Breast epithelium (tissue), 3 donors: ENCODE data around the gene ZSWIM6.

Experiments used
- POLR2AphosphoS5 ChIP-seq, 3 donors: sonication (generic); formaldehyde crosslinking; IDR thresholded peaks; one replicate each; pipeline ENCODE4 v1.6.1; 2017; ENCODE audit warnings: antibody characterized with exemption in 3 of 3
- TF ChIP-seq, protein P1 (sequence below), 3 donors: fragments of 450-650 bp; IDR thresholded peaks; one replicate each; pipeline ENCODE4 v1.5.1; 2016 to 2017; ENCODE audit warnings: antibody characterized with exemption in 3 of 3, mild to moderate bottlenecking in 3 of 3, moderate library complexity in 3 of 3

DNA sequence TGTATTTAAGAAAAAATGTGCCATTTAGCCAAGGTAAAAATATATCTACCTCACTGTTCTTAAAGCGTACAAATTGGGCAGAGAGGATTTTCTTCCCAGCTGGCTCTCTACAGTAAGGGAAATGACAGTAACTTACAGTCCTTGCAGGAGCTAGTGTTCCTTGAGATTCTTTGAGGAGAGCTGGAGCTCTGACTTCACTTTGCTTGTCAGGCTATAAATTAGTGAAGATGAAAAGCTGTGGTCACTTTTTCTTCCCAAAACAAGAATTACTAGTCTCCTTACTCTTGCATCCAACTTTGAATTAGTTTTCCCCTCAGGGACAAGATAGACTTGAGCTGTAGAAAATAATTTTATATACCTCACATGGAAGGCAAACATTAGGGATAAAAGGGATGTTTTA is 129.9 kb downstream of the ZSWIM6 start:
- no peak for TF ChIP-seq POLR2AphosphoS5 (IDR thresholded peaks at IDR 0.05)
- TF ChIP-seq, protein P1, sequence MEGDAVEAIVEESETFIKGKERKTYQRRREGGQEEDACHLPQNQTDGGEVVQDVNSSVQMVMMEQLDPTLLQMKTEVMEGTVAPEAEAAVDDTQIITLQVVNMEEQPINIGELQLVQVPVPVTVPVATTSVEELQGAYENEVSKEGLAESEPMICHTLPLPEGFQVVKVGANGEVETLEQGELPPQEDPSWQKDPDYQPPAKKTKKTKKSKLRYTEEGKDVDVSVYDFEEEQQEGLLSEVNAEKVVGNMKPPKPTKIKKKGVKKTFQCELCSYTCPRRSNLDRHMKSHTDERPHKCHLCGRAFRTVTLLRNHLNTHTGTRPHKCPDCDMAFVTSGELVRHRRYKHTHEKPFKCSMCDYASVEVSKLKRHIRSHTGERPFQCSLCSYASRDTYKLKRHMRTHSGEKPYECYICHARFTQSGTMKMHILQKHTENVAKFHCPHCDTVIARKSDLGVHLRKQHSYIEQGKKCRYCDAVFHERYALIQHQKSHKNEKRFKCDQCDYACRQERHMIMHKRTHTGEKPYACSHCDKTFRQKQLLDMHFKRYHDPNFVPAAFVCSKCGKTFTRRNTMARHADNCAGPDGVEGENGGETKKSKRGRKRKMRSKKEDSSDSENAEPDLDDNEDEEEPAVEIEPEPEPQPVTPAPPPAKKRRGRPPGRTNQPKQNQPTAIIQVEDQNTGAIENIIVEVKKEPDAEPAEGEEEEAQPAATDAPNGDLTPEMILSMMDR (IDR thresholded peaks at IDR 0.05), result no peak
